GM12874 (cell line): ENCODE data around the gene SCMH1.

ENCODE experiments used
- TF ChIP-seq, protein P1 (sequence below): IDR thresholded peaks from 2 replicates; pipeline ENCODE4 v1.5.1; 2011; ENCODE audit warnings: low read depth, mild to moderate bottlenecking, control low read depth, low read length, moderate library complexity; ENCODE audit not compliant: insufficient read depth

The SCMH1 gene

DNA sequence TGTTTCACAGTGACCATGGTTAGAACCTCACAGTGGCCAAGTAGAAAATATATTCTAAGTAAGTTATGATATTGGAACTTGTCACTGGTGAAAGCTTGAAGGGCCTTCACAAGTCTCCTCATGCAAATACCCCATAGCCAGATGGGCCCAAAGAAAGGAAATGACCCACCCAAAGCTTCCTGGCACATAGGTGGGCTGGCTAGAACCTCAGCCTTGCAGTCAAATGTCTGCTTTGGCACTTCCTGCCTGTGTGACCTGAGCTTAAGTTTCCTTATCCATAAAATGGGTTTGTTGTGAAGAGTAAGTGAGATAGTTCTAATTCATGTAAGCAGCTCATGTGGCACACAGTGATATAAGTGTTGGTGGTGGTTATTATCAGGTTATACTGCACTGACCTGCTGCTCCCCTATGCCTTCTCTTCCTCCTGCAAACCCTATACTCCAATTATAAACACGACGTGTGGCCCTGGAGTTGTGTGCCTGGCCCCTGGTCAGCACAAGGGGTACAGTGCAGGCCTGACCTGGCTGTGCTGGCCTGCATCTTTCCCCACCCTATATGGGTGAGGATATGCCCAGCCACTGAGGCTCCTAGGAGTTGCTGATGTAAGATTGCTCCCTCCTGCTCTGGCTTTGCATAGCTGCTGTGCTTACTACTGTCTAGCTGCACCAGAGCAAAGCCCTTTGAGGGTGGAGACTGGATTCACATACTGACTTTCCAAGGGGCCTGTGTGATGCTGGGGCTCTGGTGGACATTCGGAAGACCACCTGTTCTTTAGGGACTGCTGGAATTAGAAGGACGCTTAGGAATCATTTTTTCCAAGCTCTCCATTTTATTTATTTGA lies 215.9 kb downstream of the SCMH1 start:
- TF ChIP-seq, protein P1, sequence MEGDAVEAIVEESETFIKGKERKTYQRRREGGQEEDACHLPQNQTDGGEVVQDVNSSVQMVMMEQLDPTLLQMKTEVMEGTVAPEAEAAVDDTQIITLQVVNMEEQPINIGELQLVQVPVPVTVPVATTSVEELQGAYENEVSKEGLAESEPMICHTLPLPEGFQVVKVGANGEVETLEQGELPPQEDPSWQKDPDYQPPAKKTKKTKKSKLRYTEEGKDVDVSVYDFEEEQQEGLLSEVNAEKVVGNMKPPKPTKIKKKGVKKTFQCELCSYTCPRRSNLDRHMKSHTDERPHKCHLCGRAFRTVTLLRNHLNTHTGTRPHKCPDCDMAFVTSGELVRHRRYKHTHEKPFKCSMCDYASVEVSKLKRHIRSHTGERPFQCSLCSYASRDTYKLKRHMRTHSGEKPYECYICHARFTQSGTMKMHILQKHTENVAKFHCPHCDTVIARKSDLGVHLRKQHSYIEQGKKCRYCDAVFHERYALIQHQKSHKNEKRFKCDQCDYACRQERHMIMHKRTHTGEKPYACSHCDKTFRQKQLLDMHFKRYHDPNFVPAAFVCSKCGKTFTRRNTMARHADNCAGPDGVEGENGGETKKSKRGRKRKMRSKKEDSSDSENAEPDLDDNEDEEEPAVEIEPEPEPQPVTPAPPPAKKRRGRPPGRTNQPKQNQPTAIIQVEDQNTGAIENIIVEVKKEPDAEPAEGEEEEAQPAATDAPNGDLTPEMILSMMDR, result no peak

- TF ChIP-seq, protein P1, result no peak
Observed at GRCh38 chr1:41024953-41025352, 217.2 kb downstream of the SCMH1 start.

DNA sequence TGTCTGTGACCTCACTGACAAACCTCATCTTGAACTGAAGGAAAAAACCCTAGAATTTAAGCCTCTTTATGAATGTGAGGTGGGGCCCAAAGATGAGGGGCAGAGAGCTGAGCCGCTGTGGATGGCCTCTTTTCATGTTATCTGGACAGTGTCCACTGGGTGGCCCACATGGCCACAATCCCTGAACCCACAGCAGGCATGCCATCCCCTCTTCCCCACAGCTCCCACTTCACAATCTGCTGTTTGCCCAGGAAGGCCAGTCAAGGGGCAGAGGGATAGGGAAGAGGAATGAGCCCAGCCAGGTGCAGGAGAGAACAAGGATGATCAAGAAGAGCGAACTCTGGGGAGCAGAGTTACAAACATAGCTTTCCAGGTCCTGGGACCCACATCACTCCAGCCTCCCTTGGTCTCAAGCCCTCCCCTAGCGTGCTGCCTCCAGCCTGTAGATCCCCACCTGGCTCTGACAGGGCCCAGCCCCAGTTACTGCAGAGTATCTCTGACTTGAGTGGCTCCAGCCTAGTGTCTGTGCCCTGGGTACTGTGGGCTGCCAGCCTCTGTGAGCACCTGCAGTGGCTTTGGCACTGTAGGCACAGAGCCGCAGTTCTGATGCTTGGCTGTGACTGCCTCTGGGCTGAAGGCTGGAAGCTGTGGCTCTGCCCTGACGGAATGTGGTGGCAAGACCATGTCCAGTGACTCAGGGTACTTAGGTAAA lies 218.7 kb downstream of the SCMH1 start:
- TF ChIP-seq, protein P1, result no peak

DNA sequence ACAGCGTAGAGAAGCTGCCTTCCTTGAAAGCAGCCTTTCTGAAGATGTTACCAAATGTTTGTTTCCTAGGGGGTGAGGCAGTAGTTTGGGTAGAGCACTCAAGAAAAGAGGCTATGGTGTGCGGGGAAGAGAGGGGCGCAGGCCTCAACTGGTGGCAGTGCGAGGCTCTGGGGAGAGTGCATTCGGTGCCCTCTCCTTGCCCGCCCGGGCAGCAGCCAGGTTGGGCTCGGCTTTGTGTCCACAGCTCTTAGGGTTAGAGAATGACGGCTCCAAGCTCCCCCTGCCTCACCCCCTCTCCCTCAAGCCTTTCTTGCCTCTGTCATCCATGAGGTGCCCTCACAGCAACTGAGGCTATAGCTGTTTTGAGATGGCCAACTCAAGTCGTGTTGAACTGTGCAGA lies 219.7 kb downstream of the SCMH1 start:
- TF ChIP-seq, protein P1, result no peak

DNA sequence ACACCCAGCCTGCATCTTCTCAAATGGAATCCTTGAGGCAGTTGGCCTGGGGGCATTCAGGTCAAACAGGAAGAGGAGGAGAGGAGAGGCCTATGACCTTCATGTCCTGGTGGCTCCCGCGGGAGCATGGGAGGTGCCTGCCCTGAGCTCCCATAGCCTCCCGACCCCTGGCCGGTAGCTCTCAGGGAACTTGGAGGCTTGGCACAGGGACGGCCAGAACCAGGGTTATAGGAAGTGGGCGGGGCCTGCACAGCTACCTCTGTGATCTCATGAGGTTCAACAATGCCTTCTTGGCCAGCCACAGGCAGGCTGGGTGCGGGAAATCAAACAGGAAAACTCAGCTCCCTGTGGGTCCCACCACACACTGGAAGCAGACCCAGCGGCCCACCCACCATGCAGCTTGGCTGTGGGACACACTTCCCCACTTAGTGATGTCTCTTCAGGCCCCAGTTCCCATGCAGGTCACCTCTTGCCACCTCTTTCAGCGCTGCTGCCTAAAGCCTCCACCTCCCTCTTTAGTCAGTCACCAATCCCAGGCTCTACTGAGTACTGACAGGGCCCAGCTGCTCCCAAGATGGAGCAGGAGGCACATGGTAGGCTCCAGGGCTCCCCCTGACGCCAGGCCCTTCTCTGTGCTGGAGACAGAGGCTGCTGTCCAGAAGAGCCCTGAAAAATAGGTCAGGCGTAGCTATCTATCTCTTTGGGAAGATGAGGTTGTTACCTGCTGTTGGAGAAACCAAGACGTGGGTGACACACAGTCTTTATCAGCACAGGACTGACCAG lies 220.4 kb downstream of the SCMH1 start, which contains the start of gene SLFNL1:
Gene SLFNL1, minus strand, starts transcription at position 200 of the 783 bp plus-strand sequence. CDS start 1,065 bp downstream, outside the sequence.
- TF ChIP-seq, protein P1, result no peak

DNA sequence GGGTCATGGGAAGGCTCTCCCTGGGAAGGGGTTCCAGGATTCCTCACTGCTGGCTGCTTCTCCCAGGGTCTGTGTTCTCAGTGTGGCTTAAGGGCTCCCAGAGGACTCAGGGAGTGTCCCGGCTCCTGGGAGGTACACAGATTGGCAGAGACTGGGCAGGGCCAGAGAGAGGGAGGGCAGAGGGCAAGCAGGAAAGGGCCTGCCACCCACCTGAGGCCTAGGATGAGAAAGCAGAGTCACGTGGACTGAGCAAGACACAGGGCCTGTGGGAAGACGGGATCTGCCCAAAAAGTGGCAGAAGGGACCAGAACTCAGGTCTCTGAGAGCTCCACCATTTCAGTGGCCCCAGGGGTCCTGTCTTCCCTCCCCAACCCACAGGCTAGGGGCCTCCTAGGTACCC lies 221.5 kb downstream of the SCMH1 start:
- TF ChIP-seq, protein P1, result no peak

- TF ChIP-seq, protein P1, result no peak
Observed at GRCh38 chr1:41020109-41020576, 222.0 kb downstream of the SCMH1 start.
